ENCODE results near the gene WDFY2.
"Not testable (repeated sequence)": the region's sequence is repeated elsewhere in the genome, so short reads cannot be mapped to it uniquely, and the experiment has no call there.

Gene WDFY2

GRCh38 chr13:51688937-51689662, 104.8 kb downstream of the WDFY2 start:
- H3K36me3 Mint-ChIP-seq (ENCODE audit: low read depth): peaks cover 2% of the 10 kb centered on the region
- no peak overlapping the region for H3K27ac Mint-ChIP-seq
- H3K9me3 Mint-ChIP-seq: no peaks in the 10 kb centered on the region
- H3K4me3 Mint-ChIP-seq: no peak overlapping the region
- peaks cover 3% of the 10 kb centered on the region for H3K4me1 Mint-ChIP-seq (ENCODE audit: low read depth)
- no peaks in the 10 kb centered on the region for H3K27me3 Mint-ChIP-seq (ENCODE audit: low read depth)

- peaks cover 2% of the 10 kb centered on the region for H3K36me3 Mint-ChIP-seq (ENCODE audit: low read depth)
- peaks cover 3% of the 10 kb centered on the region for H3K4me1 Mint-ChIP-seq (ENCODE audit: low read depth)
- no peaks in the 10 kb centered on the region for H3K9me3 Mint-ChIP-seq
- no peaks in the 10 kb centered on the region for H3K27me3 Mint-ChIP-seq (ENCODE audit: low read depth)
- H3K27ac Mint-ChIP-seq: no peak overlapping the region
- no peak overlapping the region for H3K4me3 Mint-ChIP-seq
These were observed 105.4 kb downstream of the WDFY2 start for GRCh38 chr13:51689663-51689996.

DNA sequence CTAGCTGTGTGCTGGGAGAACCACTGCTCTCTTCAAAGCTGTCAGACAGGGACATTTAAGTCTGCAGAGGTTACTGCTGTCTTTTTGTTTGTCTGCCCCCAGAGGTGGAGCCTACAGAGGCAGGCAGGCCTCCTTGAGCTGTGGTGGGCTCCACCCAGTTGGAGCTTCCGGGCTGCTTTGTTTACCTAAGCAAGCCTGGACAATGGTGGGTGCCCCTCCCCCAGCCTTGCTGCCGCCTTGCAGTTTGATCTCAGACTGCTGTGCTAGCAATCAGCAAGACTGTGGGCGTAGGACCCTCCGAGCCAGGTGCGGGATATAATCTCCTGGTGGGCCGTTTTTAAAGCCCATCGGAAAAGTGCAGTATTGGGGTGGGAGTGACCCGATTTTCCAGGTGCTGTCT, 111.4 kb downstream of the WDFY2 start:
- H3K9me3 Mint-ChIP-seq; H3K27ac Mint-ChIP-seq; H3K4me3 Mint-ChIP-seq; H3K27me3 Mint-ChIP-seq (ENCODE audit: low read depth); H3K4me1 Mint-ChIP-seq (ENCODE audit: low read depth); H3K36me3 Mint-ChIP-seq (ENCODE audit: low read depth): not testable (repeated sequence)

GRCh38 chr13:51697181-51697580, 112.9 kb downstream of the WDFY2 start:
- no peaks in the 10 kb centered on the region for H3K27me3 Mint-ChIP-seq (ENCODE audit: low read depth)
- no peak overlapping the region for H3K4me3 Mint-ChIP-seq
- no peak overlapping the region for H3K27ac Mint-ChIP-seq
- H3K36me3 Mint-ChIP-seq (ENCODE audit: low read depth): no peaks in the 10 kb centered on the region
- H3K4me1 Mint-ChIP-seq (ENCODE audit: low read depth): no peaks in the 10 kb centered on the region
- H3K9me3 Mint-ChIP-seq: no peaks in the 10 kb centered on the region

DNA sequence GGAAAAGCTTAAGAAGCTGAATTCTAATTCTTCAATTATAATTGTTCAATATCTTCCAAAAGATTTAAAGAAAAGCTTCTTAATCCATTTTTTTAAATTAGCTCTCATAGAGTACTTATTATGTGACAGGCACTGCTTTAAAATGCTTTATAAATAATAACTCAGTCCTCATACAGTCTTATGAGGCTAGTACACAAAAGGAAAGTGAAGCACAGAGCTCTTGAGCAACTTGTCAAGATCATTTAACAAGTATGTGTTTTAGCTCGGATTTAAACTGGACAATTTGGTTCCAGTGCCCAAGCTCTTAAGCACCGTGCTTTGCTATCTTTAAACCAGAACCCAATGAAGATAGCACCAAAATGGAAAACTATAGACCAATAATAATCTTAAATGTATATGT, 113.6 kb downstream of the WDFY2 start:
- H3K27ac Mint-ChIP-seq: no peak overlapping the region
- H3K36me3 Mint-ChIP-seq (ENCODE audit: low read depth): no peaks in the 10 kb centered on the region
- no peaks in the 10 kb centered on the region for H3K9me3 Mint-ChIP-seq
- no peak overlapping the region for H3K4me3 Mint-ChIP-seq
- no peaks in the 10 kb centered on the region for H3K27me3 Mint-ChIP-seq (ENCODE audit: low read depth)
- no peaks in the 10 kb centered on the region for H3K4me1 Mint-ChIP-seq (ENCODE audit: low read depth)

GRCh38 chr13:51698352-51698751, 114.1 kb downstream of the WDFY2 start:
- Mint-ChIP-seq H3K27ac (no peak overlapping the region), H3K4me1 (ENCODE audit: low read depth) (no peaks in the 10 kb centered on the region), H3K36me3 (ENCODE audit: low read depth) (no peaks in the 10 kb centered on the region), H3K9me3 (no peaks in the 10 kb centered on the region), H3K27me3 (ENCODE audit: low read depth) (no peaks in the 10 kb centered on the region), H3K4me3 (no peak overlapping the region)

- Mint-ChIP-seq H3K9me3 (peaks cover 4% of the 10 kb centered on the region), H3K4me3 (no peak overlapping the region), H3K27me3 (ENCODE audit: low read depth) (no peaks in the 10 kb centered on the region), H3K36me3 (ENCODE audit: low read depth) (peaks cover 18% of the 10 kb centered on the region), H3K27ac (no peak overlapping the region), H3K4me1 (ENCODE audit: low read depth) (peaks cover 4% of the 10 kb centered on the region)
These were observed 120.4 kb downstream of the WDFY2 start for GRCh38 chr13:51704399-51705313.

DNA sequence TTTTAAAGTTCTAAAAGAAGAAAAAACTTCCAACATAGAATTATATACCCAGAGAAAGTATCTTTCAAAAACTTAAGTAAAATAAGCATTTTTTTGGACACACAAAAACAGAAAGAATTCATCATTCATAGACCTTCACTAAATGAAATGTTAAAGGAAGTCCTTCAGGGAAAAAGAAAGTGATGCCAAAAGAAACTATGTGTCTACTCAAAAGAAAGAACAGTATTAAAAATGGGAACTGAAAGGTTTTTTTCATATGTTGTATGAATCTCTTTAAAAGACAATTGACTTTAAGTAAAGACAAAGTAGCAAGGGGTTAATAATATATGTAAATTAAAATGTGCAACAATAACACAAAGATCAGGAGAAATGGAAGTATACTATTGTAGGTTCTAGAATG, 123.2 kb downstream of the WDFY2 start:
- no peak overlapping the region for H3K4me3 Mint-ChIP-seq
- H3K27ac Mint-ChIP-seq: no peak overlapping the region
- no peaks in the 10 kb centered on the region for H3K27me3 Mint-ChIP-seq (ENCODE audit: low read depth)
- peaks cover 4% of the 10 kb centered on the region for H3K9me3 Mint-ChIP-seq
- peaks cover 4% of the 10 kb centered on the region for H3K4me1 Mint-ChIP-seq (ENCODE audit: low read depth)
- peaks cover 21% of the 10 kb centered on the region for H3K36me3 Mint-ChIP-seq (ENCODE audit: low read depth)

- Mint-ChIP-seq H3K9me3 (no peaks in the 10 kb centered on the region), H3K4me3 (no peak overlapping the region), H3K27ac (no peak overlapping the region), H3K36me3 (ENCODE audit: low read depth) (peaks cover 3% of the 10 kb centered on the region), H3K4me1 (ENCODE audit: low read depth) (no peaks in the 10 kb centered on the region), H3K27me3 (ENCODE audit: low read depth) (no peaks in the 10 kb centered on the region)
These were observed 129.5 kb downstream of the WDFY2 start for GRCh38 chr13:51713807-51714206.

- Mint-ChIP-seq H3K4me3 (no peak overlapping the region), H3K27ac (no peak overlapping the region), H3K27me3 (ENCODE audit: low read depth) (no peaks in the 10 kb centered on the region), H3K4me1 (ENCODE audit: low read depth) (no peaks in the 10 kb centered on the region), H3K36me3 (ENCODE audit: low read depth) (peaks cover 5% of the 10 kb centered on the region), H3K9me3 (no peaks in the 10 kb centered on the region)
These were observed 130.5 kb downstream of the WDFY2 start for GRCh38 chr13:51714663-51715168.

DNA sequence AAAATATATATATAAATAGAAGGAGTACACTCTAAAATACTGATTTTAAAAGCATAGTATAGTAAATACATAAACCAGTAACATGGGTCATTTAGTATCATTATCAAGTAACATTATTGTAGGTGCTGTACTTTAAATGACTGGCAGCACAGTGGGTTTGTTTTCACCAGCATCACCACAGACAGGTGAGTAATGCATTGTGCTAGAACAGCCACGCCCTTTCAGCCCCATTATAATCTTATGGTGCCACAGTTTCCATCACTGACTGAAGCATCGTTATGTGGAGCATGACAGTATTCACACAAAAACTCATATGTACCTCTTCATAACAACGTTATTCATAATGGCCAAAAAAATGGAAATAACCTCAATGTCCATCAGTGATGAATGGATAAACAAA, 131.4 kb downstream of the WDFY2 start:
- no peak overlapping the region for H3K27ac Mint-ChIP-seq
- no peaks in the 10 kb centered on the region for H3K9me3 Mint-ChIP-seq
- H3K4me1 Mint-ChIP-seq (ENCODE audit: low read depth): no peaks in the 10 kb centered on the region
- peaks cover 5% of the 10 kb centered on the region for H3K36me3 Mint-ChIP-seq (ENCODE audit: low read depth)
- H3K27me3 Mint-ChIP-seq (ENCODE audit: low read depth): no peaks in the 10 kb centered on the region
- no peak overlapping the region for H3K4me3 Mint-ChIP-seq

- Mint-ChIP-seq H3K4me1 (ENCODE audit: low read depth) (no peaks in the 10 kb centered on the region), H3K9me3 (no peaks in the 10 kb centered on the region), H3K27ac (no peak overlapping the region), H3K27me3 (ENCODE audit: low read depth) (no peaks in the 10 kb centered on the region), H3K36me3 (ENCODE audit: low read depth) (peaks cover 4% of the 10 kb centered on the region), H3K4me3 (no peak overlapping the region)
These were observed 133.6 kb downstream of the WDFY2 start for GRCh38 chr13:51717786-51718398.

DNA sequence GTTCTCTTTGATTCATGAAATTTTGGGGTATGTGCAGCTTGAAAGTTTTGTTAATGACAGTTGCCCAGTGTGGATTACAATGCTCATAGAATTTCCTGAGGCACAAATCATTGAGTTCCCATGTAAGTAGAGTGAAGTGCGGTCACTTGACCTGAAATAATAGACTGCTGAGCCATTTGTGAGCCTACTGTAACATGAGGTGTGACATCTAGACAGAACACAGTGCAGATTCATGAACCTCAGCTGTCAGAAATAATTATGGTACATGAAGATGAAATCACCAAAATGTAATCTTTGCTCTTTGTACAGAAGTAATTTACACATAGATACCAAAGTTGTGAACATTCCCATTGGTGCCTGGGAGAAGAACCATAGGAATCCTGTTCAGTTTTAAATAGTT, 135.1 kb downstream of the WDFY2 start:
- Mint-ChIP-seq H3K36me3 (ENCODE audit: low read depth) (peaks cover 4% of the 10 kb centered on the region), H3K27me3 (ENCODE audit: low read depth) (no peaks in the 10 kb centered on the region), H3K27ac (no peak overlapping the region), H3K4me3 (no peak overlapping the region), H3K9me3 (no peaks in the 10 kb centered on the region), H3K4me1 (ENCODE audit: low read depth) (no peaks in the 10 kb centered on the region)

- Mint-ChIP-seq H3K27me3 (ENCODE audit: low read depth) (no peaks in the 10 kb centered on the region), H3K27ac (no peak overlapping the region), H3K9me3 (no peaks in the 10 kb centered on the region), H3K4me1 (ENCODE audit: low read depth) (no peaks in the 10 kb centered on the region), H3K4me3 (no peak overlapping the region), H3K36me3 (ENCODE audit: low read depth) (peaks cover 5% of the 10 kb centered on the region)
These were observed 137.2 kb downstream of the WDFY2 start for GRCh38 chr13:51721496-51721895.

DNA sequence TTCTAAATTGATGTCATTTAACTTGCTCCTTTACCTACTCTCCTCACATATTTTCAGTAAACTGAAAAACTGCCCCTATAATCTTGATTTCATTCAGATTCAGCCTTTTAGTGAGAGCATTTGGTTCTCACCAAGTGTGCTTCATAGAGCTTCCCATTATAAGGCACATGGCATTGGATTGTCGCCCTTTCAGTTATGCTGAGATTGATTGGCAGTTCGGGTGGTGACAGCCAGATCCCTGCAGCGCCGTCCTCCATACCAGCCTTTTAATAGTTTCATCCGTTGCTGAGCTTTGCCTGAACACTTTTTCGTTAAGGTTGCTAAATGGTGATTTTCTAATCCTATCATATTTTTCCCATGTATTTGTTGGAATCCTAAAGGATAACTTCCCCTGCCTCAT, 139.3 kb downstream of the WDFY2 start:
- Mint-ChIP-seq H3K36me3 (ENCODE audit: low read depth) (peaks cover 7% of the 10 kb centered on the region), H3K27me3 (ENCODE audit: low read depth) (no peaks in the 10 kb centered on the region), H3K4me1 (ENCODE audit: low read depth) (no peaks in the 10 kb centered on the region), H3K27ac (no peak overlapping the region), H3K9me3 (no peaks in the 10 kb centered on the region), H3K4me3 (no peak overlapping the region)
